HFF-Myc (cell line): ENCODE results near the gene TMEM116.
"Not testable (repeated sequence)": the region's sequence is repeated elsewhere in the genome, so short reads cannot be mapped to it uniquely, and the experiment has no call there.

Experiments
- DNase-seq: peaks from one replicate; pipeline ENCODE4 v3.0.0-alpha.2; 2011; ENCODE audit warnings: low read depth; ENCODE audit errors: extremely low read depth
- H3K4me3 ChIP-seq: replicated peaks from 2 replicates; pipeline ENCODE4 v1.5.1; 2011; ENCODE audit warnings: low read depth, mild to moderate bottlenecking, control low read depth, low read length
- CTCF ChIP-seq: IDR thresholded peaks from 2 replicates; pipeline ENCODE4 v1.5.1; 2012; ENCODE audit warnings: mild to moderate bottlenecking, low read depth, low read length, control low read depth; ENCODE audit errors: missing control alignments

Gene TMEM116

GRCh38 chr12:111975161-111975931, 37.6 kb downstream of the TMEM116 start:
- TF ChIP-seq CTCF, result no peak
- DNase-seq, result no peak
- no peak overlapping the region for H3K4me3 ChIP-seq

- no peak for DNase-seq
- TF ChIP-seq CTCF, result no peak
- no peak overlapping the region for H3K4me3 ChIP-seq
These were observed 41.2 kb downstream of the TMEM116 start for GRCh38 chr12:111971800-111972199.

- no peak for TF ChIP-seq CTCF
- no peak for DNase-seq
These were observed 48.0 kb downstream of the TMEM116 start for GRCh38 chr12:111964935-111965334.

GRCh38 chr12:111959518-111959917, 53.4 kb downstream of the TMEM116 start:
- not testable (repeated sequence) for DNase-seq, H3K4me3 ChIP-seq

More at GRCh38 chr12:111964935-111965334, 48.0 kb downstream of the TMEM116 start:
- no peak overlapping the region for H3K4me3 ChIP-seq

- not testable (repeated sequence) for H3K4me3 ChIP-seq, DNase-seq
These were observed 55.7 kb downstream of the TMEM116 start for GRCh38 chr12:111957224-111957623.

- no peak for TF ChIP-seq CTCF
- no peak overlapping the region for H3K4me3 ChIP-seq
- DNase-seq, result no peak
These were observed 58.0 kb downstream of the TMEM116 start for GRCh38 chr12:111954969-111955368.

- TF ChIP-seq CTCF, result no peak
- no peak overlapping the region for H3K4me3 ChIP-seq
- DNase-seq, result no peak
These were observed 59.5 kb downstream of the TMEM116 start for GRCh38 chr12:111953455-111953854.

- not testable (repeated sequence) for H3K4me3 ChIP-seq, DNase-seq
These were observed 60.7 kb downstream of the TMEM116 start for GRCh38 chr12:111952084-111952787.

- DNase-seq, H3K4me3 ChIP-seq: not testable (repeated sequence)
These were observed 61.8 kb downstream of the TMEM116 start for GRCh38 chr12:111950961-111951676.
